Activated naive CD8-positive, alpha-beta T cell treated with anti-CD3 and anti-CD28 coated beads, Interleukin-2, amount 50 U/mL, for 24 hours (primary cell): ENCODE data around the gene PRDX5.

Source experiments
- ATAC-seq: fragments of 150-1000 bp; cut with Tn5 transposase; one replicate; pipeline ENCODE4 v1.10.0; 2021
- DNase-seq: peaks from one replicate; pipeline ENCODE4 v3.0.0; 2021
- H3K27ac Mint-ChIP-seq: one replicate; pipeline ENCODE4 v1.8.0; 2021; ENCODE audit warnings: mild to moderate bottlenecking, mixed read lengths
- H3K27me3 Mint-ChIP-seq: one replicate; pipeline ENCODE4 v1.8.0; 2021; ENCODE audit warnings: mixed read lengths
- H3K36me3 Mint-ChIP-seq: one replicate; pipeline ENCODE4 v1.8.0; 2021; ENCODE audit warnings: low read depth, mixed read lengths
- H3K4me1 Mint-ChIP-seq: one replicate; pipeline ENCODE4 v1.8.0; 2021; ENCODE audit warnings: mixed read lengths
- H3K4me3 Mint-ChIP-seq: one replicate; pipeline ENCODE4 v1.8.0; 2021; ENCODE audit warnings: mild to moderate bottlenecking, moderate library complexity, mixed read lengths
- H3K9me3 Mint-ChIP-seq: one replicate; pipeline ENCODE4 v1.8.0; 2021; ENCODE audit warnings: mixed read lengths

Gene PRDX5

GRCh38 chr11:64296830-64297698, 20.9 kb upstream of the PRDX5 start:
- Mint-ChIP-seq H3K36me3 (no peaks in the 10 kb centered on the region), H3K4me1 (peaks cover 17% of the 10 kb centered on the region), H3K4me3 (no peak overlapping the region), H3K27me3 (peaks cover 87% of the 10 kb centered on the region), H3K27ac (no peak overlapping the region), H3K9me3 (no peaks in the 10 kb centered on the region)
- no peak for ATAC-seq
- DNase-seq = no peak

GRCh38 chr11:64297699-64298358, 20.1 kb upstream of the PRDX5 start:
- DNase-seq (no peak), ATAC-seq (no peak)
- Mint-ChIP-seq H3K27ac (no peak overlapping the region), H3K4me1 (peaks cover 17% of the 10 kb centered on the region), H3K36me3 (no peaks in the 10 kb centered on the region), H3K4me3 (no peak overlapping the region), H3K27me3 (peaks cover 83% of the 10 kb centered on the region), H3K9me3 (no peaks in the 10 kb centered on the region)

- H3K4me1 Mint-ChIP-seq = peaks cover 22% of the 10 kb centered on the region
- H3K27ac Mint-ChIP-seq = no peak overlapping the region
- peak overlapping the region; percentile 14 for H3K4me3 Mint-ChIP-seq
- DNase-seq (no peak), ATAC-seq (no peak)
- H3K27me3 Mint-ChIP-seq = peaks cover 74% of the 10 kb centered on the region
- no peaks in the 10 kb centered on the region for H3K9me3 Mint-ChIP-seq
- no peaks in the 10 kb centered on the region for H3K36me3 Mint-ChIP-seq
These were observed 18.7 kb upstream of the PRDX5 start for GRCh38 chr11:64298966-64299846.

GRCh38 chr11:64299847-64300648, 17.9 kb upstream of the PRDX5 start, which contains the start of gene CATSPERZ:
CATSPERZ (plus strand) TSS chr11:64300358; CDS start chr11:64300411, 53 bp downstream.
- ATAC-seq (no peak), DNase-seq (no peak)
- H3K27ac Mint-ChIP-seq = no peak within 1 kb of the TSS
- H3K36me3 Mint-ChIP-seq = no peaks in the 10 kb centered on the region
- no peaks in the 10 kb centered on the region for H3K9me3 Mint-ChIP-seq
- H3K4me3 Mint-ChIP-seq = peak within 1 kb of the TSS; percentile 62
- peaks cover 68% of the 10 kb centered on the region for H3K27me3 Mint-ChIP-seq
- peaks cover 30% of the 10 kb centered on the region for H3K4me1 Mint-ChIP-seq

- Mint-ChIP-seq H3K27me3 (peaks cover 35% of the 10 kb centered on the region), H3K27ac (no peak overlapping the region), H3K9me3 (no peaks in the 10 kb centered on the region), H3K36me3 (peaks cover 10% of the 10 kb centered on the region), H3K4me3 (peak overlapping the region; percentile 86), H3K4me1 (peaks cover 41% of the 10 kb centered on the region)
- ATAC-seq (no peak), DNase-seq (no peak)
These were observed 14.6 kb upstream of the PRDX5 start for GRCh38 chr11:64303109-64304031.

- Mint-ChIP-seq H3K4me3 (peak overlapping the region; percentile 86), H3K4me1 (peaks cover 41% of the 10 kb centered on the region), H3K27ac (peak overlapping the region; percentile 97), H3K27me3 (peaks cover 29% of the 10 kb centered on the region), H3K36me3 (peaks cover 10% of the 10 kb centered on the region), H3K9me3 (no peaks in the 10 kb centered on the region)
- ATAC-seq (no peak), DNase-seq (no peak)
These were observed 13.9 kb upstream of the PRDX5 start for GRCh38 chr11:64304032-64304315.

- H3K9me3 Mint-ChIP-seq = no peaks in the 10 kb centered on the region
- DNase-seq = peak; percentile 98
- H3K27ac Mint-ChIP-seq = peak overlapping the region; percentile 97
- peaks cover 13% of the 10 kb centered on the region for H3K36me3 Mint-ChIP-seq
- H3K27me3 Mint-ChIP-seq = peaks cover 25% of the 10 kb centered on the region
- peak overlapping the region; percentile 86 for H3K4me3 Mint-ChIP-seq
- ATAC-seq = peak; percentile 66
- peaks cover 42% of the 10 kb centered on the region for H3K4me1 Mint-ChIP-seq
These were observed 13.4 kb upstream of the PRDX5 start for GRCh38 chr11:64304316-64305072.

- peaks cover 13% of the 10 kb centered on the region for H3K36me3 Mint-ChIP-seq
- H3K4me3 Mint-ChIP-seq = peak within 1 kb of the TSS; percentile 99
- peaks cover 19% of the 10 kb centered on the region for H3K27me3 Mint-ChIP-seq
- DNase-seq (peak; percentile 100), ATAC-seq (peak; percentile 72)
- no peaks in the 10 kb centered on the region for H3K9me3 Mint-ChIP-seq
- peak within 1 kb of the TSS; percentile 97 for H3K27ac Mint-ChIP-seq
- peaks cover 38% of the 10 kb centered on the region for H3K4me1 Mint-ChIP-seq
These were observed 12.7 kb upstream of the PRDX5 start, which contains the start of gene ESRRA for GRCh38 chr11:64305075-64305690. ESRRA (plus strand) TSS chr11:64305524; CDS start chr11:64307180, 1,656 bp downstream.

- H3K4me1 Mint-ChIP-seq = peaks cover 34% of the 10 kb centered on the region
These were observed 12.0 kb upstream of the PRDX5 start for GRCh38 chr11:64305691-64306562.

GRCh38 chr11:64306563-64306875, 11.4 kb upstream of the PRDX5 start:
- peak overlapping the region; percentile 96 for H3K27ac Mint-ChIP-seq
- H3K36me3 Mint-ChIP-seq = peaks cover 17% of the 10 kb centered on the region
- H3K27me3 Mint-ChIP-seq = peaks cover 9% of the 10 kb centered on the region
- peaks cover 35% of the 10 kb centered on the region for H3K4me1 Mint-ChIP-seq
- H3K9me3 Mint-ChIP-seq = no peaks in the 10 kb centered on the region
- ATAC-seq (no peak), DNase-seq (no peak)
- peak overlapping the region; percentile 99 for H3K4me3 Mint-ChIP-seq

More at GRCh38 chr11:64305691-64306562, 12.0 kb upstream of the PRDX5 start:
- Mint-ChIP-seq H3K36me3 (peaks cover 15% of the 10 kb centered on the region), H3K9me3 (no peaks in the 10 kb centered on the region), H3K4me3 (peak overlapping the region; percentile 99), H3K27me3 (peaks cover 11% of the 10 kb centered on the region), H3K27ac (peak overlapping the region; percentile 96)
- DNase-seq = peak; percentile 77
- peak; percentile 21 for ATAC-seq

- H3K36me3 Mint-ChIP-seq = peaks cover 17% of the 10 kb centered on the region
- peaks cover 4% of the 10 kb centered on the region for H3K27me3 Mint-ChIP-seq
- ATAC-seq (no peak), DNase-seq (no peak)
- peak overlapping the region; percentile 96 for H3K27ac Mint-ChIP-seq
- H3K4me3 Mint-ChIP-seq = peak overlapping the region; percentile 99
- H3K9me3 Mint-ChIP-seq = no peaks in the 10 kb centered on the region
- peaks cover 35% of the 10 kb centered on the region for H3K4me1 Mint-ChIP-seq
These were observed 10.9 kb upstream of the PRDX5 start for GRCh38 chr11:64306876-64307622.
